Activated naive CD4-positive, alpha-beta T cell treated with anti-CD3 and anti-CD28 coated beads for 36 hours (primary cell): ENCODE measurements around the gene SLC2A3. TPM values are rescaled to one million over a fixed set of nuclear protein-coding genes. Genes with fewer than 3 reads are reported as not detected.
"Not testable (repeated sequence)": the region's sequence is repeated elsewhere in the genome, so short reads cannot be mapped to it uniquely, and the experiment has no call there.

Source experiments
- CTCF ChIA-PET: fragments of 350-600 bp; sonication (Branson Sonifier 250); formaldehyde crosslinking; loops from one replicate; lab custom pipeline; 2021; ENCODE audit warnings: antibody characterized with exemption; lab: Charles Lee
- DNase-seq: peaks from one replicate; pipeline ENCODE4 v3.0.0-alpha.2; 2020
- H3K27ac Mint-ChIP-seq: one replicate; pipeline ENCODE4 v1.8.0; 2021; ENCODE audit warnings: mild to moderate bottlenecking, mixed read lengths
- H3K27me3 Mint-ChIP-seq: one replicate; pipeline ENCODE4 v1.8.0; 2021; ENCODE audit warnings: low read depth, mixed read lengths
- H3K36me3 Mint-ChIP-seq: one replicate; pipeline ENCODE4 v1.8.0; 2021; ENCODE audit warnings: low read depth, mixed read lengths
- H3K4me1 Mint-ChIP-seq: one replicate; pipeline ENCODE4 v1.8.0; 2021; ENCODE audit warnings: low read depth, mixed read lengths
- H3K4me3 Mint-ChIP-seq: one replicate; pipeline ENCODE4 v1.8.0; 2021; ENCODE audit warnings: mild to moderate bottlenecking, moderate library complexity, mixed read lengths
- H3K9me3 Mint-ChIP-seq: one replicate; pipeline ENCODE4 v1.8.0; 2021; ENCODE audit warnings: mixed read lengths
- intact Hi-C: fragments of 100-400 bp; cut with micrococcal nuclease; formaldehyde crosslinking; loops from one replicate; pipeline ENCODE4 v1.15.1; 2023
- total RNA-seq, 2 experiments: library from RNA; stranded (reverse); gene quantifications; one replicate each; pipeline ENCODE4 v1.2.3, GENCODE V29; 2021

Gene SLC2A3
- total RNA-seq, 2 experiments from 2014 or later = 392 to 394 TPM

DNA sequence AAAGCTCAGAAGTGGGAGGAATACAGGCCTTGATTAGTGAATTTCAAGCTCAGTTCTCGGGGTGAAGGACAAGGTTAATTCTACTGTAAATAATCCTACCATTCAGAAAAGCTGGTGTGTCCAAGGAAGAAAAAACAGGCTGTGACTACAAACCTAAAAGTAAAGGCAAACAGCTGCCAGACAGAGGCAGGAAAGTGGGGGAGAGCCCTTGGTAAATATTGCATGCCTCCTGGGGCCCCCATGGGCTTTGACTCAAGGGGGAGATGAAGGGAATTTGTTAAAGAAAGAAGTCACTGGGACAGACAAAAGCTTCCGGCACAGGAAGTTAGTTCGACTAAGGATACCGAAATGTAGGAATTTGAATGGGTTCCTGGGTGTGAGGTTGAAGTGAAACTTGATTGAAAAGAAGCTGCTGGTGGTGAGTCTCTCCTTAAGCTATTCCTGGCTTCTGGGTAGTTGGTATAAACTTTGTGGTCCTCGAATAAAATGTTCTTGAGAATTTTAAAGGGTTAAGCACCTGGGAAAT lies 30.3 kb downstream of the SLC2A3 start:
- H3K36me3 Mint-ChIP-seq, DNase-seq, H3K27ac Mint-ChIP-seq, H3K27me3 Mint-ChIP-seq, H3K4me3 Mint-ChIP-seq, H3K9me3 Mint-ChIP-seq, intact Hi-C loops, H3K4me1 Mint-ChIP-seq: not testable (repeated sequence)
- CTCF ChIA-PET = interaction anchor here (0.6 to 1.1 kb wide), 4 partner anchors 12 to 98 kb away, joined by 3 to 4 read pairs (median 4); no protein-coding TSS in a partner anchor

DNA sequence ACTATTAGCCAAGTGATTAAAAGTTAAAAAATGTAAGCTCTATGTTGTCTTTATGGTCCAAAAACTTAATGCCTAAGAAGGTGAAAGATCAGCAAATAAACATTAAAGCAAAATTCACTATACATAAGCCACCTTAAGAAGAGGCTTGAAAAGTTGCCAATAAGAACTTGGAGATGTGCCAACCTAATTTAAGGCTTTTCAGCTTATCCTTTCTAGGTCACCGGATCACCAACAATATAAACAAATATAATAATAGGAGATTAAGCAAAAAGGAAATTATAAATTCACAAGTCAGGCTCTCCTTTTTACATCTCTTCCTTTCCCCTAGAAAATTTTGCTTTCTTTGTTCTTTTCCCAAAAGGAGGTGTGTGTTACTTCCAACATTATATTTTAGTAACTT lies 30.9 kb downstream of the SLC2A3 start:
- Mint-ChIP-seq H3K36me3 (no peaks in the 10 kb centered on the region), H3K9me3 (no peaks in the 10 kb centered on the region)
- CTCF ChIA-PET = interaction anchor here (0.6 to 1.1 kb wide), 4 partner anchors 12 to 97 kb away, joined by 3 to 4 read pairs (median 4); no protein-coding TSS in a partner anchor

DNA sequence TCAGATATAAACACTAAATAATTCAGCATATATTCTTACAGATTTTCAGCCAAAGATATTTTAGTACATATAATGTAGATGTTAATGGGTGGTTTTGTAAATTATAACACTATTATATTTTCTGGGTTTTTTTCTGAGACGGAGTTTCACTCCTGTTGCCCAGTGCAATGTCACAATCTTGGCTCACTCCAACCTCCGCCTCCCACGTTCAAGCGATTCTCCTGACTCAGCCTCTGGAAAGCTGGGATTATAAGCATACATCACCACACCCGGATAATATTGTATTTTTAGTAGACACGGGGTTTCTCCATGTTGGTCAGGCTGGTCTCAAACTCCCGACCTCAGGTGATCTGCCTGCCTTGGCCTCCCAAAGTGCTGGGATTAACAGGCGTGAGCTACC lies 33.6 kb downstream of the SLC2A3 start:
- DNase-seq, H3K27me3 Mint-ChIP-seq, H3K36me3 Mint-ChIP-seq, H3K9me3 Mint-ChIP-seq, H3K27ac Mint-ChIP-seq, intact Hi-C loops, H3K4me1 Mint-ChIP-seq, H3K4me3 Mint-ChIP-seq, CTCF ChIA-PET: not testable (repeated sequence)

More for the DNA sequence above, 30.9 kb downstream of the SLC2A3 start:
- Mint-ChIP-seq H3K27ac (no peak overlapping the region), H3K27me3 (no peaks in the 10 kb centered on the region), H3K4me3 (no peak overlapping the region), H3K4me1 (no peaks in the 10 kb centered on the region)
- intact Hi-C loops = no loop called here
- no peak for DNase-seq

DNA sequence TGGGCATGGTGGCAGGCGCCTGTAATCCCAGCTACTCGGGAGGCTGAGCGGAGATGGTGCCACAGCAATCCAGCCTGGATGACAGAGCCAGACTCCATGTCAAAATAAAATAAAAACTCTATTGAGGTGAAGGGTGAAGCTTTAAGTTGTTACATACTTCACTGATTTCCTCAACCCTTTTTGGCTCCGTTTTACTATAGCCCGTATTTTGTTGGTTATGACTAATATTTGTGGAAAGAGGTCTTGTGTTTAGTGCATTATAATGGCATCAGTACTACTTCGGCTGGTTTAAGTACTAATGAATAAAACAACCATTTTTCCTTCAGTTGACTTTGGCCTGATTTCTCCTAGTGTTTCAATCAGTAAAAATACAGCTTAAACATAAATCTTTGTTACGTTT lies 36.2 kb downstream of the SLC2A3 start:
- intact Hi-C loops = no loop called here
- H3K27me3 Mint-ChIP-seq = no peaks in the 10 kb centered on the region
- no peaks in the 10 kb centered on the region for H3K9me3 Mint-ChIP-seq
- no peak for DNase-seq
- no peak overlapping the region for H3K27ac Mint-ChIP-seq
- H3K4me3 Mint-ChIP-seq = no peak overlapping the region
- H3K4me1 Mint-ChIP-seq = no peaks in the 10 kb centered on the region
- CTCF ChIA-PET = interaction anchor here (0.6 kb wide), 1 partner anchor 15 kb away, joined by 5 read pairs; no protein-coding TSS in a partner anchor
- no peaks in the 10 kb centered on the region for H3K36me3 Mint-ChIP-seq

DNA sequence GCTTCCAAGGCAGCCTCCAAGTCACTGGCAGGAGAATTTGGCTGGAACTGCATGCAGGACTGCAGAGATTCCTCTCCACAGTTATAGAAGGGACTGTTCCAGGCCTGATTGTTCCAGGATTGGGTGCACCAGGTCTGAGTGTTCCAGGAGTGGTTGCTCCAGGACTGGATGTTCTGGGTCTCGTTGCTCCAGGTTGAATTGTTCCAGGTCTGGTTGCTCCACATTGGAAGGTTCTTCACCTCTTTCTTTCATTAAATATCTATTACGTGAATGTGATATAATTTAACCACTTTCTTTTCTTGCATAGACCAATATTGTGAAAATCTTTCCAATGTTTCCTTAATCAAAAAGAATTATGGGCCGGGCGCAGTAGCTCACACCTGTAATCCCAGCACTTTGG lies 39.3 kb downstream of the SLC2A3 start:
- DNase-seq, H3K27me3 Mint-ChIP-seq, H3K36me3 Mint-ChIP-seq, H3K27ac Mint-ChIP-seq, H3K9me3 Mint-ChIP-seq, H3K4me3 Mint-ChIP-seq, H3K4me1 Mint-ChIP-seq, intact Hi-C loops: not testable (repeated sequence)
- CTCF ChIA-PET = interaction anchor here (0.7 kb wide), 1 partner anchor 64 kb away, joined by 3 read pairs; no protein-coding TSS in a partner anchor

DNA sequence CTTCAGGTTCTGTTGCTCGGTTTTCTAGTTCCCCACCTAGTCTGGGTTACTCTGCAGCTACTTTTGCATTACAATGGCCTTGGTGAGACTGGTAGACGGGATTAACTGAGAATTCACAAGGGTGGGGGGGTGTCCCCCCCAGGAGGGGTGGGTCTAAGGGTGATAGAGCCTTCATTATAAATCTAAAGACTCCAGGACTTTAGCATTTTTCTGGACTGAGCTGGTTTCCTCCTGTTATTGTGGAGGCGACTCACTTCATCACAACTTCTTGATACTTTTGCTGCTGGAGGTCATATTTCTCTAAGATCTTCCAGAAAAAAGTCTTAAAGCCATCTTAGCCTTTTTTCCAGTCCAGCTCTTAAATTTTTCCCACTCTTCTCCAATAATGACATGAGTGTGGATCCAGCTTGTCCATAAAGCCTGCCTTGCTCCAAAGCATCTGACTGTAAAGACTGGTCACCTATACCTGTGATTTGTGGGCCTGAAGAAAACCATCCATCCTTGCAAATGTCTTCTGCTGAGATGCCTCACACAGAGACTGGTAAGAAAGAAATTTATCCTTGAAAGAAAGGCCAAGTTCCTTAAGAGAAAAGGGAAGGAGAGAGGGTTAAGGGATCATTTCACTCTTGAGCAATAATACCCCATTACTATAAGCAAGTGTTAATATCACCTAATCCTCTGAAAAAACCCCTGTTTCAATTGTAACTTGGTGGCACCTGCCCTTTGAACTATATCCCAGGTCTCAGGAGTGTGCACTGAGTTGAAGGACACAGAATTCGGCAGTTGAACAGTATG lies 43.6 kb downstream of the SLC2A3 start:
- CTCF ChIA-PET = interaction anchor here (0.6 kb wide), 1 partner anchor 482 kb away, joined by 4 read pairs; no protein-coding TSS in a partner anchor
- Mint-ChIP-seq H3K4me1 (no peaks in the 10 kb centered on the region), H3K36me3 (no peaks in the 10 kb centered on the region), H3K27ac (no peak overlapping the region), H3K9me3 (no peaks in the 10 kb centered on the region), H3K4me3 (no peak overlapping the region), H3K27me3 (no peaks in the 10 kb centered on the region)
- intact Hi-C loops = no loop called here
- DNase-seq = no peak

DNA sequence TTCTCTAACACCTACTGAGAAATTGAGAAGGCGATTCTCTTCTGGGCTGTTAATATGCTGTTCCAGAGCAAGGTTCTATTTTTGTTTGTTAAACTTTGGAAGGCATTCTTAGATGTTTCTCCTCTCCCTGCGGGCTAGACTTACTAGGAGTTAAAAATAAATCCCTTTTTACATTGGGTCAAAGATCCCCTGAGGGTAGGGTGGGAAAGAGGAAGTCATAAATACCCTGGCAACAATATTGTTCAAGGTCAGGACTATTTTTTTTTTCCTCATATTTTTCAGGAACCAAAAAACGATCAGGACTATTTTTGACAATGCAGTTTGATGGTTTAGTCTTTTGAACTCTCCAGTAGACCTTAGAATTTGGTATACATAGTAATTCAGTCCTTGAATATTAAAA lies 51.3 kb downstream of the SLC2A3 start:
- Mint-ChIP-seq H3K27ac (no peak overlapping the region), H3K36me3 (no peaks in the 10 kb centered on the region), H3K27me3 (no peaks in the 10 kb centered on the region), H3K9me3 (no peaks in the 10 kb centered on the region), H3K4me3 (no peak overlapping the region), H3K4me1 (no peaks in the 10 kb centered on the region)
- intact Hi-C loops = no loop called here
- DNase-seq = no peak
- CTCF ChIA-PET = interaction anchor here (0.6 kb wide), 1 partner anchor 15 kb away, joined by 5 read pairs; no protein-coding TSS in a partner anchor

DNA sequence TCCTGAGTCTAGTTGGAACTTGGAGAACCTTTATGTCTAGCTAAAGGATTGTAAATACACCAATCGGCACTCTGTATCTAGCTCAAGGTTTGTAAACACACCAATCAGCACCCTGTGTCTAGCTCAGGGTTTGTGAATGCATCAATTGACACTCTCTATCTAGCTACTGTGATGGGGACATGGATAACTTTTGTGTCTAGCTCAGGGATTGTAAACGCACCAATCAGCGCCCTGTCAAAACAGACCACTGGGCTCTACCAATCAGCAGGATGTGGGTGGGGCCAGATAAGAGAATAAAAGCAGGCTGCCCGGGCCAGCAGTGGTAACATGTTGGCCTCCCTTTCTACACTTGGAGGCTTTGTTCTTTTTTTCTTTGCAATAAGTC lies 54.3 kb downstream of the SLC2A3 start:
- H3K27me3 Mint-ChIP-seq, H3K36me3 Mint-ChIP-seq, H3K27ac Mint-ChIP-seq, H3K4me1 Mint-ChIP-seq, H3K9me3 Mint-ChIP-seq, H3K4me3 Mint-ChIP-seq, intact Hi-C loops, DNase-seq: not testable (repeated sequence)
- CTCF ChIA-PET = interaction anchor here (0.6 kb wide), 2 partner anchors 56 to 188 kb away, joined by 3 read pairs; no protein-coding TSS in a partner anchor

DNA sequence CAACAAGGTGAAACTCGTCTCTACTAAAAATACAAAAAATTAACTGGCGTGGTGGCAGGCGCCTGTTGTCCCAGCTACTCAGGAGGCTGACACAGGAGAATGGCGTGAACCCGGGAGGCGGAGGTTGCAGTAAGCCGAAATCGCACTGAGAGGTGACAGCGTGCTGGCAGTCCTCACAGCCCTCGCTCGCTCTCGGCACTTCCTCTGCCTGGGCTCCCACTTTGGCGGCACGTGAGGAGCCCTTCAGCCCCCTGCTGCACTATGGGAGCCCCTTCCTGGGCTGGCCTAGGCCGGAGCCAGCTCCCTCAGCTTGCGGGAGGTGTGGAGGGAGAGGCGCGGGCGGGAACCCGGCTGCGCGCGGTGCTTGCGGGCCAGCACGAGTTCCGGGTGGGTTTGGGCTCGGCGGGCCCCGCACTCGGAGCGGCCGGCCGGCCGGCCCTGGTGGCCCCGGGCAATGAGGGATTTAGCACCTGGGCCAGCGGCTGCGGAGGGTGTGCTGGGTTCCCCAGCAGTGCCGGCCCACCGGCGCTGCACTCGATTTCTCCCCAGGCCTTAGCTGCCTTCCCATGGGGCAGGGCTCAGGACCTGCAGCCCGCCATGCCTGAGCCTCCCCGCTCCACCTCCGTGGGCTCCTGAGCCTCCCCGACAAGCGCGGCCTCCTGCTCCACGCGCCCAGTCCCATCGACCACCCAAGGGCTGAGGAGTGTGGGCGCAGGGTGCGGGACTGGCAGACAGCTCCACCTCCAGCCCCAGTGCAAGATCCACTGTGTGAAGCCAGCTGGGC lies 54.8 kb downstream of the SLC2A3 start:
- H3K27me3 Mint-ChIP-seq, H3K9me3 Mint-ChIP-seq, H3K36me3 Mint-ChIP-seq, H3K4me3 Mint-ChIP-seq, H3K4me1 Mint-ChIP-seq, DNase-seq, H3K27ac Mint-ChIP-seq, intact Hi-C loops: not testable (repeated sequence)
- CTCF ChIA-PET = interaction anchor here (0.6 kb wide), 1 partner anchor 189 kb away, joined by 3 read pairs; no protein-coding TSS in a partner anchor

DNA sequence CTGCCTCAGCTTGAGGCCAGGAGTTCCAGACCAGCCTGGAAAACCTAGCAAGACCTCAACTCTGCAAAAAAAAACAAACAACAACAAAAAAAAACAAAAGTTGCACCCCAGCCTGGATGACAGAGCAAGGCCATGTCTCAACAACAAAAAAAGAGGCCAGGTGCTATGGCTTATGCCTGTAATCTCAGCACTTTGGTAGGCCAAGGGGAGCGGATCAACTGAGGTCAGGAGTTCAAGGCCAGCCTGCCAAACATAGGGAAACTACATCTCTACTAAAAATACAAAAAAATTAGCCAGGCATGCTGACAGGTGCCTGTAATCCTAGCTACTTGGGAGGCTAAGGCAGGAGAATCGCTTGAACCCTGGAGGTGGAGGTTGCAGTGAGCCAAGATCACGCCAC lies 56.7 kb downstream of the SLC2A3 start:
- Mint-ChIP-seq H3K36me3 (no peaks in the 10 kb centered on the region), H3K4me1 (no peaks in the 10 kb centered on the region), H3K27ac (no peak overlapping the region), H3K27me3 (no peaks in the 10 kb centered on the region), H3K9me3 (no peaks in the 10 kb centered on the region), H3K4me3 (no peak overlapping the region)
- CTCF ChIA-PET = no interaction called here
- intact Hi-C loops = no loop called here
- DNase-seq = no peak

DNA sequence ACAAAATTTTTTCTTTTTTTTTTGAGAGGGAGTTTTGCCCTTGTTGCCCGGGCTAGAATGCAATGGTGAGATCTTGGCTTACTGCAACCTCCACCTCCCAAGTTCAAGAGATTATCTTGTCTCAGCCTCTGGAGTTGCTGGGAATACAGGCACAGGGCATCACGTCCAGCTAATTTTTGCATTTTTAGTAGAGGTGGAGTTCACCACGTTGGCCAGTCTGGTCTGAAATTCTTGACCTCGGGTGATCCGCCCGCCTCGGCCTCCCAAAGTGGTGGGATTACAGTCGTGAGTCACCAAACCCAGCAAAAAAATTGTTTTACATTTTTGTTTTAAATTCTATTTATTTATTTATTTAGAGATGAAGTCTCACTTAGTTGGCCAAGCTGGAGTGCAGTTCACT lies 58.6 kb downstream of the SLC2A3 start:
- CTCF ChIA-PET = no interaction called here
- no peak for DNase-seq
- Mint-ChIP-seq H3K9me3 (no peaks in the 10 kb centered on the region), H3K4me3 (no peak overlapping the region), H3K4me1 (no peaks in the 10 kb centered on the region), H3K27ac (no peak overlapping the region), H3K27me3 (peaks cover 9% of the 10 kb centered on the region), H3K36me3 (no peaks in the 10 kb centered on the region)
- intact Hi-C loops = no loop called here

DNA sequence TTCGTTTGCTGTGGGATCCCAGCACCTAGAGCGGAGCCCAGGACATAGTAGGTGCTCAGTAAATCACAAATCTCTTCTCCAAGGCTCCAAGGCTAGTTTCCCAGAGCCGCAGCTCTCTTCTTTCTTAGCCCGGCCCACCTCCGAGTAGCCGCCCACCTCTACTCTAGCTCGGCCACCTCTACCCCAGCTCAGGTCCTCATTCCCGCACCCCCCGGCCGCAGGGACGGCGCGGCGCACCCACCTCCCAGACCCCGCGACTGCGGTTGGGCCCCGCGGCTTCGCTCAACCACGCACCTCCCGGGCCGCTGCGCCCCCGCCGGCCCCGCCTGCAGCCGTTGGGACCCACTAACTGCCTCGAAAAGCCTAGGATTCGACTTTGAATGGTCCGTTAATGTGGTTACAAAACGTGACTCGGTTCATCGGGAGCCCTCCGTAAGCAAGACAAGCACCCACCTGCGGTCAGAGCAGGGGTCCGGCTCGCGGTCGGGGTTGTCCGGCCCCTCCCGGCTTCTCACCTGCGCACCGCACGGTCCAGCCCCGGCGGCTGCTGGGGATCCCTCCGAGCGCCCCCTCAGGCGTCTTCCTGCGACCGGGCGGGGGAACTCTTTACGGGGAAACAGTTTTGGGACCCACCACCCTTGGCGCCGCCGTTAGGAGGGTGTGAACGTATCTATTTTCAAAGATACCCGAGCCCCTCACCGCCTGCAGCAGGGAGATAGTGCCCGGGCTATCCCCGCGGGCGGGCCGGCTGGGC lies 63.2 kb downstream of the SLC2A3 start, which contains the start of gene SLC2A14:
SLC2A14 (minus strand) TSS at position 350 of the 754 bp plus-strand sequence. CDS start 3,035 bp downstream, outside the sequence.
- Mint-ChIP-seq H3K4me3 (no peak within 1 kb of the TSS), H3K27me3 (peaks cover 29% of the 10 kb centered on the region), H3K4me1 (no peaks in the 10 kb centered on the region), H3K27ac (no peak within 1 kb of the TSS), H3K36me3 (no peaks in the 10 kb centered on the region), H3K9me3 (no peaks in the 10 kb centered on the region)
- CTCF ChIA-PET = interaction anchor here (0.6 kb wide), 1 partner anchor 10 kb away, joined by 3 read pairs; no protein-coding TSS in a partner anchor
- DNase-seq = no peak
- intact Hi-C loops = no loop called here
